Keratinocyte (primary cell): ENCODE data around the gene PDE6D. TPM values are rescaled to one million over a fixed set of nuclear protein-coding genes. Genes with fewer than 3 reads are reported as not detected.

ENCODE experiments used
- DNase-seq: peaks from one replicate; pipeline ENCODE4 v3.0.0-alpha.2; 2011; ENCODE audit warnings: low read depth, missing footprints, low spot score
- FAIRE-seq: peaks from 2 replicates; lab custom pipeline; 2011; peaks lifted over from hg19 to GRCh38; lab: Jason Lieb, UNC
- H2AFZ ChIP-seq: 2 replicates; pipeline ENCODE4 v1.6.0; 2012; ENCODE audit warnings: low read length, control low read depth, inconsistent platforms; ENCODE audit not compliant: control insufficient read depth
- H3K27ac ChIP-seq: 2 replicates; pipeline ENCODE4 v1.5.1; 2011; ENCODE audit warnings: low read length; ENCODE audit not compliant: control insufficient read depth, insufficient read depth
- H3K27me3 ChIP-seq: 3 replicates; pipeline ENCODE4 v1.6.0; 2011; ENCODE audit warnings: low read length; ENCODE audit not compliant: control insufficient read depth, insufficient read depth; ENCODE audit errors: extremely low read depth
- H3K36me3 ChIP-seq, 2 experiments: 2 replicates in 1 of 2; 3 replicates in 1 of 2; pipeline ENCODE4 v1.5.1; 2011; ENCODE audit warnings: low read length in 2 of 2, mild to moderate bottlenecking in 1 of 2; ENCODE audit not compliant: control insufficient read depth in 2 of 2, insufficient read depth in 2 of 2; ENCODE audit errors: extremely low read depth in 1 of 2
- H3K4me1 ChIP-seq: 3 replicates; pipeline ENCODE4 v1.5.1; 2011; ENCODE audit warnings: low read length; ENCODE audit not compliant: control insufficient read depth, insufficient read depth; ENCODE audit errors: extremely low read depth
- H3K4me2 ChIP-seq: 3 replicates; pipeline ENCODE4 v1.6.0; 2011; ENCODE audit warnings: low read depth, low read length; ENCODE audit not compliant: control insufficient read depth, insufficient read depth; ENCODE audit errors: extremely low read depth
- H3K4me3 ChIP-seq, 3 experiments: fragments of 200-600 bp in 1 of 3; sonication (generic) in 1 of 3; 2 replicates in 2 of 3; 3 replicates in 1 of 3; pipeline ENCODE4 v1.5.1; 2011 to 2016; ENCODE audit warnings: low read length in 3 of 3, mild to moderate bottlenecking in 3 of 3, control low read depth in 2 of 3, inconsistent platforms in 1 of 3, low read depth in 1 of 3, mixed read lengths in 1 of 3, mixed run types in 1 of 3, moderate library complexity in 1 of 3; ENCODE audit not compliant: control insufficient read depth in 2 of 3, insufficient read depth in 2 of 3; ENCODE audit errors: extremely low read depth in 1 of 3
- H3K79me2 ChIP-seq: 2 replicates; pipeline ENCODE4 v1.6.0; 2012; ENCODE audit warnings: low read length; ENCODE audit not compliant: control insufficient read depth, insufficient read depth
- H3K9ac ChIP-seq: 3 replicates; pipeline ENCODE4 v1.6.0; 2011; ENCODE audit warnings: low read length; ENCODE audit not compliant: control insufficient read depth, insufficient read depth; ENCODE audit errors: extremely low read depth
- H3K9me1 ChIP-seq: 3 replicates; pipeline ENCODE4 v1.6.0; 2011; ENCODE audit warnings: low read length; ENCODE audit not compliant: control insufficient read depth, insufficient read depth; ENCODE audit errors: extremely low read depth
- H3K9me3 ChIP-seq: 2 replicates; pipeline ENCODE4 v1.5.1; 2012; ENCODE audit warnings: low read depth, low read length; ENCODE audit not compliant: control insufficient read depth
- H4K20me1 ChIP-seq: 3 replicates; pipeline ENCODE4 v1.6.0; 2011; ENCODE audit warnings: low read length; ENCODE audit not compliant: control insufficient read depth, insufficient read depth; ENCODE audit errors: extremely low read depth
- CTCF ChIP-seq, 3 experiments: IDR thresholded peaks in 1 of 3; conservative IDR thresholded peaks in 1 of 3; optimal IDR thresholded peaks in 1 of 3; 2 replicates in 2 of 3; 3 replicates in 1 of 3; pipeline versions ENCODE3 to v1.5.1; 2011; ENCODE audit warnings: low read length in 3 of 3, mild to moderate bottlenecking in 3 of 3, moderate library complexity in 2 of 3, control low read depth in 1 of 3, inconsistent platforms in 1 of 3; ENCODE audit not compliant: insufficient read depth in 2 of 3; ENCODE audit errors: extremely low read depth in 1 of 3
- EZH2 ChIP-seq: IDR thresholded peaks from one replicate; pipeline ENCODE4 v1.6.1; 2012; ENCODE audit warnings: inconsistent platforms, mild to moderate bottlenecking, low read length, moderate library complexity
- dilution Hi-C: fragments of 300-500 bp; cut with MboI; formaldehyde crosslinking; loops from one replicate; pipeline ENCODE4 v1.7.0; 2020; ENCODE audit warnings: low sequenced_read_pairs; ENCODE audit not compliant: extremely low pct_ligation_motif_present
- polyA plus RNA-seq, 5 experiments: library from polyadenylated mRNA; depleted of rRNA in 3 of 5; stranded (reverse) in 3 of 5; stranded (forward) in 1 of 5; unstranded in 1 of 5; fragments of >200 nt; gene quantifications; 1 replicate in 1 of 5; 2 replicates in 3 of 5; 3 replicates in 1 of 5; pipeline versions ENCODE4 v1.2.1 to v1.2.3, GENCODE V29; 2011 to 2012; ENCODE audit warnings: missing spikeins in 2 of 5, low read depth in 1 of 5, low replicate concordance in 1 of 5

Gene PDE6D
- polyA plus RNA-seq, 1 donor (not counting 4 experiments of a cell fraction or from before 2014, with no cell fraction given), result 31.6 TPM

GRCh38 chr2:231820786-231821303, 39.8 kb upstream of the PDE6D start:
- dilution Hi-C loops, result no loop called here
- FAIRE-seq, result no peak

GRCh38 chr2:231819447-231820042, 38.5 kb upstream of the PDE6D start:
- Histone ChIP-seq H3K79me2 (no peaks in the 10 kb centered on the region), H3K4me2 (no peak overlapping the region), H3K4me1 (no peaks in the 10 kb centered on the region), H3K9me1 (no peaks in the 10 kb centered on the region), H4K20me1 (no peaks in the 10 kb centered on the region), H3K4me3 (no peak overlapping the region), H3K9me3 (peaks cover 4% of the 10 kb centered on the region), H3K27me3 (no peaks in the 10 kb centered on the region), H3K9ac (no peak overlapping the region), H3K36me3 (no peaks in the 10 kb centered on the region), H3K27ac (no peak overlapping the region), H2AFZ (no peak overlapping the region)
- no peak for DNase-seq
- FAIRE-seq, result no peak
- dilution Hi-C loops, result no loop called here
- TF ChIP-seq CTCF (optimal IDR thresholded peaks at IDR 0.05 in 1 of 3, IDR thresholded peaks at IDR 0.05 in 1 of 3, conservative IDR thresholded peaks at IDR 0.05 in 1 of 3; ENCODE audit: extremely low read depth in 1 of 3, insufficient read depth in 2 of 3, low read length in 3 of 3), result no peak
- no peak for TF ChIP-seq EZH2

More at GRCh38 chr2:231820786-231821303, 39.8 kb upstream of the PDE6D start:
- TF ChIP-seq EZH2 (no peak), CTCF (optimal IDR thresholded peaks at IDR 0.05 in 1 of 3, IDR thresholded peaks at IDR 0.05 in 1 of 3, conservative IDR thresholded peaks at IDR 0.05 in 1 of 3; ENCODE audit: extremely low read depth in 1 of 3, insufficient read depth in 2 of 3, low read length in 3 of 3) (no peak)
- Histone ChIP-seq H4K20me1 (no peaks in the 10 kb centered on the region), H3K4me3 (no peak overlapping the region), H3K36me3 (no peaks in the 10 kb centered on the region), H3K9me3 (peaks cover 4% of the 10 kb centered on the region), H3K27me3 (no peaks in the 10 kb centered on the region), H3K79me2 (no peaks in the 10 kb centered on the region), H2AFZ (no peak overlapping the region), H3K27ac (no peak overlapping the region), H3K4me1 (no peaks in the 10 kb centered on the region), H3K9ac (no peak overlapping the region), H3K4me2 (no peak overlapping the region), H3K9me1 (no peaks in the 10 kb centered on the region)
- no peak for DNase-seq
